A549 (cell line): Measurements from ENCODE around the gene LIG3.

Experiments used
- HOXA7 ChIP-seq: fragments of 250-450 bp; sonication (Bioruptor Pico); IDR thresholded peaks from 2 replicates; pipeline ENCODE4 v1.5.0; 2020; ENCODE audit warnings: mild to moderate bottlenecking, moderate library complexity
- MYC ChIP-seq: IDR thresholded peaks from 2 replicates; pipeline ENCODE4 v1.6.1; 2012; ENCODE audit warnings: mild to moderate bottlenecking, inconsistent platforms, low read length, improper control_type of control experiment, borderline replicate concordance

DNA sequence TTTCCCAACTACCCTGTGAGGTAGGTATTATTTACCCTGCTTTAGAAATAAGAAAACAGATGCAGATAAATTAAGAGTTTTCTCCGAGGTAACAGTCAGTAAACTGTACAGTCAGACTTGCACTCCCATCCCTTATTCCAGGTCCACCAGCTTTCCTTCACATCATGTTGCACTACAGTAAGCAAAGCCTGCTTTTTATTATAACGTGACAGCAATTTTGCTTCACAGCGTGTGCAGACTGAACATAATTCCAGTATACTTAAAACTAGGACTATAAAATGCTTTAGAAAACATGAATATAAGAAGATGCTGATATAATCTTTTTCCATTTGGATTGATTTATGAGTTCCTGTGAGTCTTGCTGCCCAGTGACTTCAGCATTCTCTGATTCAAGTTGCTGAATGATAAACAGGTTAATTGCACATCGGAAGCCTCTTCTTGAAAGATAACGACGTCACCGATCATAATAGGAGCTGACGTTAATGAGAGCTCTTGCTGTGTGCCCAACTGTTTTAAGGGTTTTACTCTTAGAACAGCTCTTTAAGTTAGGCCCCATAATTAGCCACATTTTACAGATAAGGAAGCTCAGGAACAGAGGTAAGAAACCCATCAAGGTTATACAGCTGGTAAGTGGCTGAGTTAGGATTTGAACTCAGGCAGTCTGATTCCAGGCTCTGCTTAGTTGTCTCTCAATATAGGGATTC is 1.4 kb downstream of the LIG3 start:
- TF ChIP-seq HOXA7 (CRISPR knock-in tag): no peak
- no peak for TF ChIP-seq MYC
